SK-N-SH (cell line): ENCODE measurements around the gene WNT4.

Experiments
- EP300 ChIP-seq, 2 experiments: IDR thresholded peaks; 2 replicates each; pipeline versions ENCODE4 v1.4.0 to v1.6.1; 2012; ENCODE audit warnings: borderline replicate concordance in 1 of 2, low read depth in 1 of 2, low read length in 1 of 2
- EZH2phosphoT487 ChIP-seq: fragments of 200-600 bp; sonication (generic); IDR thresholded peaks from 2 replicates; pipeline ENCODE4 v1.6.1; 2017; ENCODE audit warnings: low read depth, mixed run types, mild to moderate bottlenecking, antibody characterized with exemption, moderate library complexity, borderline replicate concordance
- FOSL2 ChIP-seq: IDR thresholded peaks from 2 replicates; pipeline ENCODE4 v1.4.0; 2012; ENCODE audit warnings: low read depth, mild to moderate bottlenecking, moderate library complexity, borderline replicate concordance
- POLR2AphosphoS5 ChIP-seq: IDR thresholded peaks from 2 replicates; pipeline ENCODE4 v1.6.1; 2012; ENCODE audit warnings: low read depth, low read length
- SMC3 ChIP-seq: IDR thresholded peaks from 2 replicates; pipeline ENCODE4 v1.6.1; 2012; ENCODE audit warnings: low read depth, low read length, improper control_type of control experiment
- YY1 ChIP-seq: IDR thresholded peaks from 2 replicates; pipeline ENCODE4 v1.4.0; 2012; ENCODE audit warnings: low read depth, mild to moderate bottlenecking
- TF ChIP-seq, protein P1 (sequence below): fragments of 200-600 bp; sonication (generic); IDR thresholded peaks from 2 replicates; pipeline ENCODE4 v1.6.1; 2017; ENCODE audit warnings: antibody characterized with exemption, mild to moderate bottlenecking, moderate library complexity
- TF ChIP-seq, protein P2 (sequence below): IDR thresholded peaks from 2 replicates; pipeline ENCODE4 v1.4.0; 2012; ENCODE audit warnings: low read depth
- TF ChIP-seq, protein P3 (sequence below): IDR thresholded peaks from 2 replicates; pipeline ENCODE4 v1.6.1; 2012; ENCODE audit warnings: mild to moderate bottlenecking, low read depth, low read length, moderate library complexity

DNA sequence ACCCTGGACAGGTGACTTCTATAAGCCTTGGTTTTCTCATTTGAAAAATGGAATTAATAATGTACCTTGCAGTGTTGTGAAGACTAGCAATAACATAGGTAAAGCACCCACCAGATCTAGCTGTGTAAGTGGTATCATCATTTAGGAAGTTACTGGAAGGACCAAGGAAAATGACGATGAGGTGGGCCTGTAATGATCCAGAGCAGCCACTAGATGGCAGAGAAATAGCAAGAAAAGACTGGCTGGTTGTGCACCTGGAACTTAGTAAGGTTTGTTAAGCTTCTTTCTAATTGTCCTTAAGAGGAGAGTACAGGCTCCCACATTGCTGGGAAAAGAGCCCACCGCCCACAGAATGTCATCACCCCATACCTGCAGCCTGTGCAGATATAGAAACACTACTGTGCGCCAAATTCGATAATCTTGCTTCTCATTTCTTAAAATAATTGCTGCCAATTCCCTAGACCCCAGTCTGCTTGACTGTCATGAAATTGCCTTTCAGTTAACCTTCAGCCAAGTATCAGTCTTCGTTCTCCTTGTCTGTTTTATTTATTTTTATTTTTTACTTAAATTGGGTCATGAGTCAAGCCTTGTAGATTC is 37.2 kb downstream of the WNT4 start:
- TF ChIP-seq, protein P1, sequence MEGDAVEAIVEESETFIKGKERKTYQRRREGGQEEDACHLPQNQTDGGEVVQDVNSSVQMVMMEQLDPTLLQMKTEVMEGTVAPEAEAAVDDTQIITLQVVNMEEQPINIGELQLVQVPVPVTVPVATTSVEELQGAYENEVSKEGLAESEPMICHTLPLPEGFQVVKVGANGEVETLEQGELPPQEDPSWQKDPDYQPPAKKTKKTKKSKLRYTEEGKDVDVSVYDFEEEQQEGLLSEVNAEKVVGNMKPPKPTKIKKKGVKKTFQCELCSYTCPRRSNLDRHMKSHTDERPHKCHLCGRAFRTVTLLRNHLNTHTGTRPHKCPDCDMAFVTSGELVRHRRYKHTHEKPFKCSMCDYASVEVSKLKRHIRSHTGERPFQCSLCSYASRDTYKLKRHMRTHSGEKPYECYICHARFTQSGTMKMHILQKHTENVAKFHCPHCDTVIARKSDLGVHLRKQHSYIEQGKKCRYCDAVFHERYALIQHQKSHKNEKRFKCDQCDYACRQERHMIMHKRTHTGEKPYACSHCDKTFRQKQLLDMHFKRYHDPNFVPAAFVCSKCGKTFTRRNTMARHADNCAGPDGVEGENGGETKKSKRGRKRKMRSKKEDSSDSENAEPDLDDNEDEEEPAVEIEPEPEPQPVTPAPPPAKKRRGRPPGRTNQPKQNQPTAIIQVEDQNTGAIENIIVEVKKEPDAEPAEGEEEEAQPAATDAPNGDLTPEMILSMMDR = peak; percentile 86
- TF ChIP-seq, protein P2, sequence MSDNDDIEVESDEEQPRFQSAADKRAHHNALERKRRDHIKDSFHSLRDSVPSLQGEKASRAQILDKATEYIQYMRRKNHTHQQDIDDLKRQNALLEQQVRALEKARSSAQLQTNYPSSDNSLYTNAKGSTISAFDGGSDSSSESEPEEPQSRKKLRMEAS = no peak
- TF ChIP-seq FOSL2 = no peak
- no peak for TF ChIP-seq POLR2AphosphoS5
- no peak for TF ChIP-seq YY1
- TF ChIP-seq EZH2phosphoT487 = no peak
- TF ChIP-seq, protein P3, sequence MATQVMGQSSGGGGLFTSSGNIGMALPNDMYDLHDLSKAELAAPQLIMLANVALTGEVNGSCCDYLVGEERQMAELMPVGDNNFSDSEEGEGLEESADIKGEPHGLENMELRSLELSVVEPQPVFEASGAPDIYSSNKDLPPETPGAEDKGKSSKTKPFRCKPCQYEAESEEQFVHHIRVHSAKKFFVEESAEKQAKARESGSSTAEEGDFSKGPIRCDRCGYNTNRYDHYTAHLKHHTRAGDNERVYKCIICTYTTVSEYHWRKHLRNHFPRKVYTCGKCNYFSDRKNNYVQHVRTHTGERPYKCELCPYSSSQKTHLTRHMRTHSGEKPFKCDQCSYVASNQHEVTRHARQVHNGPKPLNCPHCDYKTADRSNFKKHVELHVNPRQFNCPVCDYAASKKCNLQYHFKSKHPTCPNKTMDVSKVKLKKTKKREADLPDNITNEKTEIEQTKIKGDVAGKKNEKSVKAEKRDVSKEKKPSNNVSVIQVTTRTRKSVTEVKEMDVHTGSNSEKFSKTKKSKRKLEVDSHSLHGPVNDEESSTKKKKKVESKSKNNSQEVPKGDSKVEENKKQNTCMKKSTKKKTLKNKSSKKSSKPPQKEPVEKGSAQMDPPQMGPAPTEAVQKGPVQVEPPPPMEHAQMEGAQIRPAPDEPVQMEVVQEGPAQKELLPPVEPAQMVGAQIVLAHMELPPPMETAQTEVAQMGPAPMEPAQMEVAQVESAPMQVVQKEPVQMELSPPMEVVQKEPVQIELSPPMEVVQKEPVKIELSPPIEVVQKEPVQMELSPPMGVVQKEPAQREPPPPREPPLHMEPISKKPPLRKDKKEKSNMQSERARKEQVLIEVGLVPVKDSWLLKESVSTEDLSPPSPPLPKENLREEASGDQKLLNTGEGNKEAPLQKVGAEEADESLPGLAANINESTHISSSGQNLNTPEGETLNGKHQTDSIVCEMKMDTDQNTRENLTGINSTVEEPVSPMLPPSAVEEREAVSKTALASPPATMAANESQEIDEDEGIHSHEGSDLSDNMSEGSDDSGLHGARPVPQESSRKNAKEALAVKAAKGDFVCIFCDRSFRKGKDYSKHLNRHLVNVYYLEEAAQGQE = no peak
- no peak for TF ChIP-seq EP300 (IDR thresholded peaks at IDR 0.05; ENCODE audit: borderline replicate concordance in 1 of 2, low read depth in 1 of 2, low read length in 1 of 2)
- TF ChIP-seq SMC3 = peak; percentile 69
